ENCODE results near the gene ANO6.

GRCh38 chr12:45203767-45204166 is 12.1 kb upstream of the ANO6 start:
- no peak for TF ChIP-seq CTCF (IDR thresholded peaks at IDR 0.05)
- TF ChIP-seq POLR2A (IDR thresholded peaks at IDR 0.05): no peak
- TF ChIP-seq POLR2AphosphoS5 (IDR thresholded peaks at IDR 0.05): no peak
